GM12801 (cell line): Measurements from ENCODE around the gene MC1R.

ENCODE experiments used
- CTCF ChIP-seq: IDR thresholded peaks from one replicate; pipeline ENCODE4 v1.5.1; 2011; ENCODE audit warnings: control low read depth; ENCODE audit not compliant: insufficient read length; ENCODE audit errors: extremely low read depth

The MC1R gene

GRCh38 chr16:89931305-89931896 is 12.7 kb downstream of the MC1R start:
- no peak for TF ChIP-seq CTCF

- no peak for TF ChIP-seq CTCF
Observed at GRCh38 chr16:89931964-89932363, 13.3 kb downstream of the MC1R start.

GRCh38 chr16:89934611-89935553 is 16.2 kb downstream of the MC1R start:
- TF ChIP-seq CTCF: no peak

- TF ChIP-seq CTCF: no peak
Observed at GRCh38 chr16:89936034-89936433, 17.4 kb downstream of the MC1R start.

- TF ChIP-seq CTCF: no peak
Observed at GRCh38 chr16:89936508-89936907, 17.8 kb downstream of the MC1R start.

- TF ChIP-seq CTCF: no peak
Observed at GRCh38 chr16:89936981-89937380, 18.3 kb downstream of the MC1R start.

GRCh38 chr16:89938175-89938885 is 19.7 kb downstream of the MC1R start:
- no peak for TF ChIP-seq CTCF
